Upper lobe of left lung (tissue), 4 donors: ENCODE results near the gene DYNC2H1.

Experiments
- CTCF ChIP-seq, 6 experiments: fragments of 450-650 bp in 4 of 6; fragments of 200-600 bp in 2 of 6; sonication (generic) in 2 of 6; IDR thresholded peaks; one replicate each; pipeline ENCODE4 v1.5.1; 2016 to 2019; ENCODE audit warnings: antibody characterized with exemption in 6 of 6
- EP300 ChIP-seq, 4 donors: sonication (generic); formaldehyde crosslinking; IDR thresholded peaks; one replicate each; pipeline ENCODE4 v1.5.1; 2017; ENCODE audit warnings: antibody characterized with exemption in 4 of 4, control low read depth in 2 of 4
- POLR2A ChIP-seq, 4 donors: fragments of 450-650 bp; IDR thresholded peaks; one replicate each; pipeline ENCODE4 v1.5.1; 2016 to 2017; ENCODE audit warnings: antibody characterized with exemption in 4 of 4, mild to moderate bottlenecking in 2 of 4

GRCh38 chr11:103407641-103408040, 298.4 kb downstream of the DYNC2H1 start:
- TF ChIP-seq CTCF (IDR thresholded peaks at IDR 0.05) (no peak), EP300 (IDR thresholded peaks at IDR 0.05) (no peak), POLR2A (IDR thresholded peaks at IDR 0.05) (no peak)
